ENCODE results near the gene PROM2.

DNA sequence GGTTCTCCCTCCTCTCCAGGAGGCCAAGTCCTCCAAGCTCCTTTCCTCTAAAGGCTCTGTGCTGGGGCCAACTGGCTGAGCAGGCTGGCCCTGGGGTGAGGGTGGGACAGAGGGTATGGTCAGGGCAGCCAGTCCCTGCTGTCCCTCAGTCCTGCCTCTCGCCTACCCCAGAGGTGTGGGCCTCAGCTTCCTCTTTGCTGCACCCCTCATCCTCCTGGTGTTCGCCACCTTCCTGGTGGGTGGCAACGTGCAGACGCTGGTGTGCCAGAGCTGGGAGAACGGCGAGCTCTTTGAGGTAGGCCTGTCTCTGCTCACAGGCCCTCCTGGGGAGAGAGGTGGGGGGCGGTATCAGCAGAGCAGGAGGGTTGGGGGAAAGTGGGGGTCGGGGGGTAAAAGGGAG lies 6.8 kb downstream of the PROM2 start:
- TF ChIP-seq CTCF (conservative IDR thresholded peaks at IDR 0.05; ENCODE audit: low read depth, low read length) (no peak), EZH2 (IDR thresholded peaks at IDR 0.05; ENCODE audit: low read length, unreplicated experiment) (no peak), EZH2phosphoT487 (IDR thresholded peaks at IDR 0.05; ENCODE audit: borderline replicate concordance, low read length) (no peak)

Data from PC-3 (cell line).